Stimulated activated CD4-positive, alpha-beta T cell treated with anti-CD3 and anti-CD28 coated beads, Interleukin-15, amount 100 ng/mL, for 1 hour (primary cell): ENCODE data around the gene MDK.

Experiments used
- DNase-seq, 2 donors: peaks; one replicate each; pipeline ENCODE4 v3.0.0-alpha.2; 2020; ENCODE audit warnings: low read depth in 1 of 2, low spot score in 1 of 2

The MDK gene, protein sequence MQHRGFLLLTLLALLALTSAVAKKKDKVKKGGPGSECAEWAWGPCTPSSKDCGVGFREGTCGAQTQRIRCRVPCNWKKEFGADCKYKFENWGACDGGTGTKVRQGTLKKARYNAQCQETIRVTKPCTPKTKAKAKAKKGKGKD

GRCh38 chr11:46381048-46381818 lies at the start of gene MDK:
MDK (plus strand) TSS chr11:46381669; CDS start chr11:46382058, 389 bp downstream.
- DNase-seq = no peak

DNA sequence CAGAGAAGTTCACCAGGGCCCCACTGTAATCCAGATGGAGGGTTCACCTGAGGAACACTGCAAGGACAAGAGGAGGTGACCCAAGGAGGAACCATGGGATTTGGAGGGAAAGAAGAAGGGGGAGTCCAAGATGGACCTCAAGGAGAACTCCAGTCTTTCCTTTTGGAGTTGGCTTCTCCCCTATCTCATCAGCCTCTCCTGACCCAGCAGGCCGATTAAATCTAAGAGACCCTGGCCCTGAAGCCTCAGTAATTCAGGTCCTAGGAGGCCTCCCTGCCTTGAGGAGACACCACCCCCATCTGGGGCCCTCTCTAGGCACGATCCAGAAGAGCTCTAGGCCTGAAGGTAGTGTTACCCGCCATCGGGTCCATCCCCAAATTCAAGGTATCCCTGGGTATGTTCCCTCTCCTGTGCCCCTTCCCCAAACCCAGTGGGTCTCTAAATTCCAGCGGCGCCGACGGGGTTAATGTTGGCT lies 49.3 kb upstream of the MDK start:
- DNase-seq = no peak

DNA sequence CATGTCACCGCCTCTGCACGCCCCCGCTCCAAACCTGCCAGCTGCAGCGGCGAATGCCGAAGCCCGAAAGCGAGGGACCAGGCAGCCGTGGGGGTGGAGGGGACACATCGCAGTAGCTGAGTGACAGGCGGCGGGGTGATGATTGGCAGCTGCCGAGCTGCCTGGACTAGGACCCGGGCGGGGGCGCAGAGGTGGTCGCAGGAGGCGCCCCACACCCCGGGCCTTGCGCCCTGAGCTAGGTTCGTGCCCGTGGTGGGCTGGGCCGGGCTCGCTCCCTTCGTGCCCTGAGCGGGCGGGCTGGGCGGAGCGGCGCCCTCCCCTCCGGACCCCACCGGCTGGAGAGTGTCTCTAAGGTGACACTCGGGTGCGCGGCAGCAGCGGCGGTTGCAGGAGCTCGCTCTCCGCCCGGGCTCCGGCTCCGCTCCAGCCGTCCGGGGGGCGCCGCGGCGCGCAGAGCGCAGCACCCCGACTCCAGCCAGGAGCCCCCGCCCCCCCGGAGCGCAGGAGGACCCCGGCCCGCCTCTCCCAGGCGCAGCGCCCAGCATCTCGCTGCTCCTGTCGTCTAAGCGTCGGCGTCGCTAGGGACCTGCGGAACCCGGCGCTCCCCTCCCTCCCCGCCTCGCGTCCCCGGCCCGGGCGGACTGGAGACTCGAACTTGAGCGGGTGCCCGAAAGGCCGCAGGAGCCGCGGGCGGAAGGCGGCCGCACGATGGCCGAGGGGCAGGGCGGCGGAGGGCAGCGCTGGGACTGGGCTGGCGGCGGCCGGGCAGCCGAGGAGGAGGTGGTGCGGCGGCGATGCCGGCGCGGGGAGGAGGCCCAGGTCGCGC lies 48.7 kb upstream of the MDK start:
- DNase-seq = peak in 1 of 2 donors; percentile 56

GRCh38 chr11:46333394-46333947 lies 48.0 kb upstream of the MDK start:
- DNase-seq = no peak

DNA sequence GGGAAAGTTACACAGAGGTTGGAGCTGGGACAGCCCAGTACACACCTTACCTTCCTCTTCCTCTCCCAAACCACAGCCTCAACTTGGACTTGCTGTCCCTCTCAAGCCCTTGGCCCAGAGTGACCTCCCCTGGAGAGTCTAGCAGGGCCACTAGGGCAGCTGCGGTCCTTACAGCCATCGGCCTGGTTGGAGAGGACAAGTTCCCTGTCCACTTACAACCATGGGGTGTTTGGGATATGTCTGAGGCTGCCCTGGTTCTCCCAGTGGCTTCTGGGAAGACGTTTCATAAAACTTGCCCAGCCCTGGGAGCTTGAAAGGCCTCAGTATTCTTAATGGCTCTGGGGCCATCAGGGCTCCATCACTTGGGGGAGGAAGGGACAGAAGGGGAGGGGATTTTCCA lies 47.3 kb upstream of the MDK start:
- DNase-seq = no peak

DNA sequence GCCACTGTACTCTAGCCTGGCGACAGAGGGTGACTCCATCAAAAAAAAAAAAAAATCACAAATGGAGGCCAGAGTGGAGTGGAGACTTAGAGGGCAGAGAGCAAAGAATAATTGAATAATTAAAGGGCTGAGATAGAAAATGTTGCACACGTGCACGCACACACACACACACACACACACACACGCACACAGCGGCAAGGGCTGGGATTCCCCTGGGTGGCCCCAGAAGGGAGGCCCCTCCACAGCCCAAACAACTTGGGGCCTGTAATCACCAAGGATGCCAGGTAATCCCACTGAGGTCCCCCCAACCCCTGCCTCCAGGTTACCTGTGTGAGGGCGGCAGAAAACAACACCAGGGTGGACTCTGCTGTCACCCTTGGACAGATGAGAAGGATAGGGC lies 46.2 kb upstream of the MDK start:
- DNase-seq = no peak

DNA sequence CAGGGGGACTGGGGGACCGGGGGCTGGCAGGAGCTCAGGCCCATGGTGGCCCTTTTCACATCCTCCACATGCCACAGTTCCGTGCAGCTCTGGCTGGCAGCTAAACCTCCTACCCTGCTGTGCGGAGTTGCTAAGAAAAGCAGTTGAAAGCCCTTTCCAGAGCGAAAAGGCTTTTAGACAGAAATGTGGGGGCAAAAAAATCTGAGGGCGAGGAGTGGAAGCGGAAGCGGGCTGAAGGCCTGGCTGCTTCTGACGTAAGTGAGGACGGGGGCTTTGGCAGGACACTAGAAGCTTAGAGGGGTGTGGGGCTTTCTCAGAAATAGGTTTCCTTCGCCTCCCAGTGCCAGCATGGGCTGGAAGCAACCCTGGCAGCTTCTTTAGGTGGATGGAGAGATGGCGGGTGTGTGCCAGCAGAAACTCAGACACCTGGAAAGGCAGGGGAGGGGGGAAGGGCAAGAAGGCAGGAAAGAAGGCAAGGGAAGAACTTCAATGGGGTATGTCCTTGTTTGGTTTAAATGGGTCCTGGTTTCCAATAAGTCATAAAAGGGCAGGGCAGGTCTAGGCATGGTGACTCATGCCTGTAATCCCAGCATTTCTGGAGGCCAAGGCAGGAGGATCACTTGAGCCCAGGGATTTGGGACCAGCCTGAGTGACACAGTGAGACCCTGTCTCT lies 45.4 kb upstream of the MDK start:
- no peak for DNase-seq

GRCh38 chr11:46336563-46337180 lies 44.8 kb upstream of the MDK start:
- no peak for DNase-seq

GRCh38 chr11:46337626-46338345 lies 43.7 kb upstream of the MDK start:
- no peak for DNase-seq

- DNase-seq = no peak
Measured at GRCh38 chr11:46338636-46338987, 42.9 kb upstream of the MDK start.

DNA sequence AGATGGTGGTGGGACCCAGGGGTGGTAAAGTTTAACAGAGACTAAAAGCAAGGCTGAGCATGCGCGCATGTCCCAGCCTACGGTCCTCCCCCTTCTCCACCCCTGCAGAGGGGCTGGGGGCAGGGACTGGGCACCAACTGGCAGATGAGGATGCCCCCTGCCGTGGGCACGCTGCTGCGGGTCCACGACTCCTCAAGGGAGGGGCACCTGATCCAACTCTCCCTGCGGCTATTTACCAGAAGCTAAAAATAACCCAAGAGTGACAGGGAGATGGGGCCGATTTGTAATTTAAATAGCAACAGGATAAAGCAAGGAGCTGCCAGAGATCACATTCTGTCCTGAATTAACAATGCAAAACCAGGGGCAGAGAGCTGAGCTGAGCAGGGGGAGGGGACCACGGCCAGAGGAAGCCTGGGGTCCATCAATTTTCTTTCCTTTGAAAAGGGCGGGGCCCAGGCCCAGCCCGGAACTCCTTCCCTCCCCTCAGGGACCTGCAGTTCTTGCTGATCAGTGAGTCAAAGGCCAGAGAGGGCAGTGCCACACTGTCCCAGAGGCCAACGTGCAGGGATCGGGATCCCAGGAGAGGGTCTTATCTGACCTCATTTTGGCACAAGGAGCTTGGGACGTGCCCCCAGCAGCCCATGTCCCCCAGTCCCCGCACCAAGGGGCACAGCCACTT lies 42.3 kb upstream of the MDK start:
- DNase-seq = no peak

DNA sequence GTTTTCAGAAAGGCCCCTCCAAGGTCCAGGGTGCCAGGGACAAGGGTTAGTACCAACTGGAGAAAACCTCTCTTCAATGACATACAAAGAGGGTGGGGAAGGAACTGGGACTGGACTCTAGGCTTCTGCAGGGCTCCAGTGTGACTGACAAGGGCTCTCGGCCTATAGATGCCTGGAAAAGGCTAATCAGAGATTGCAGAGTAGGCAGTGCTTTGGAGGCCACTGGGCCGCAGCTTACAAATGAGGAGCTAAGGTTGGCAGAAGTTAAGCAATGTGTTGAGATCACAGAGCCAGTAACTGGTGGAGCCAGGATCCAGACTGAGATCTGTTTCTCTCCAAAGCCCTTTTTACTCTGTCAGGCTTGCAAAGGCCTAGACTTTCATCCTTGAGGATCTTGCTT lies 41.7 kb upstream of the MDK start:
- DNase-seq = no peak

DNA sequence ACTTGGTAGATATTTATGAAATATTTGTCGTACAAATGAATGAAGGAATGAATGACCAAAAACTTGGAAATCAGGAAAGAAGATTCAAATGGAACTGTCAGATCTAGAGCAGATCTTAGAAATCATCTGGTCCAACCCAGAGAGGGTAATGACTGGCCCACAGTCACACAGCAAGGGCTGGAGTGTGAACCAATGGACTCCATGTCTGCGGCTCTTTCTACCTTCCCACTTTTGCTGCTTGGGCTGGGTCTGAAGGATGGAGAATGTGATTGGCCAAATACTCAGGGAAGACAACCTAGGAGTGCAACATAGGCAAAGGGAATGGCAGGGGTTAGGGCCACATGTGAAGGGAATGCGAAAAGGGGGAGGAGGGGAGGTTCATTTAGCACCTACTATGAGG lies 40.0 kb upstream of the MDK start:
- DNase-seq = no peak

- no peak for DNase-seq
Measured at GRCh38 chr11:46342239-46342638, 39.2 kb upstream of the MDK start.

- DNase-seq = no peak
Measured at GRCh38 chr11:46343520-46343919, 37.9 kb upstream of the MDK start.

DNA sequence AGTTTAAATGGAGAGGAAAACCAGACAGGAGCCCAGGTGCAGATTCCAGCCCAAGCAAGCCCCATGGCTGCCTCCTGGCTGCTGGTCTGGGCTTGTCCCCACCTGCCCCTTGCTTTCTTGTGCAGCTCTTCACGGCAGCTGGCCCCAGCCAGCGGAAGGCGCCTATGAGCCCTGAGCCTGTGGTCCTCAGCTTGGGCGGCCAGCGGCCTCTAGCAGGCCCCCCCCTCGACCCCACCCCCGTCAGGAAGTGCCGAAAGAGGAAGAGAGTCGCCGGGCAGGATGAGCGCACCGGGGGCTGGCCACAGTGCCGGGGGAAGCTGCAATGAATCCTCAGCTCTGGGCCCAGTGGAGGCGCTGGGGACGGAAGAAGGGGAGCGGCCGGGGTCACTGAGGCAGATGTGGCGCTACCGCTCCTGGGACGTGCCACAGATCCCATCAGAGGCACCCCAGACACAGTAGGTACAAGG lies 36.3 kb upstream of the MDK start:
- no peak for DNase-seq

DNA sequence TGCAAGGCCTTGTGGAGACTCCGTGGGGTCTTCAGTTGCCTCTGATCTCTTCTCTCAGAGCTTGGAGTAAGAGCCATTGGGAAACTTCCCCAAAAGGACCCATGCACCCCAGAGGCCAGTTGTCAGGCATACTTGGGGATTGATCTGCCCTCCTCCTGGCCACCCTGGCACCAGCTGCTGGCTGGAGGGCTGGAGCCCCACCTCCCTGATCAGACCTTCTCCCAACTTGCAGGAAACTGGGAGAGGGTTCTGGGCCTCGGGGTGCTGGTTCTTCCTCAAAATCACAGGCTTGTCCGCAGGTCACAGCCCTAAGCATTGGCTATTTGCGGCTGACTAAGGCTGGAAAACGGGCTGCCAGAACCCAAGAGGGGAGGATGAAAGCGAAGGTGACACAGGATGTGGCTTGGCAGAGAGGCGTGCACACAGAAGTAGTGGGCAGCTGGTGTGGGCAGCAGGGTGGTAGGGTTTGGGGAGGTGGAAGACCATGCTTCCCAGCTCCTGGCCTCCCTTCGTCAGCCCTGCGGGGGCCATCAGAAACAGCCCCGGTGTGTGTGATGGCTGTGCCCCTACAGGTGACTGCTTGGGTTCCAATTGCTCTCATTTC lies 35.5 kb upstream of the MDK start:
- DNase-seq = no peak

GRCh38 chr11:46346886-46347636 lies 34.4 kb upstream of the MDK start, which contains the start of gene DGKZ:
DGKZ (plus strand) TSS chr11:46347463; CDS start chr11:46347660, 197 bp downstream.
- DNase-seq = peak; percentile 87 to 89
